ENCODE measurements around the gene CREB3.

The CREB3 gene

DNA sequence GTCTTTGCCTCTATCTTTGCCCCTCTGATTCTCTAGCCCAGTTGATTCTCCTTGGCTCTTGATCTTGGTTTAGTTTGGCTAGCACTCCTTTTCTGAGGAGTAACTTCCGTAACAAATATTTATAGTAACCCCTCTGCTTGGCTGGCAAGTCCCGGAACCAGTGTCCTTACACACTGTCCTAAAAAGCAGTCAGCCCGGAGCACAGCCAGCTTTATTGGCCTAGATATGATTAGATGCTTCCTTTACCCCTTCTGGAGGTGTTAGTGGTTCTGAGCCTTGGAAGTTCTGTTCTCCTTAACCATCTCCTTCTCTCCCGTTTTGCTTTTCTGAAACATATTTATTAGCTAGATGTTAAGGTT, 38.6 kb downstream of the CREB3 start:
- no peak for DNase-seq (ENCODE audit: low read depth)
- TF ChIP-seq, protein P1, sequence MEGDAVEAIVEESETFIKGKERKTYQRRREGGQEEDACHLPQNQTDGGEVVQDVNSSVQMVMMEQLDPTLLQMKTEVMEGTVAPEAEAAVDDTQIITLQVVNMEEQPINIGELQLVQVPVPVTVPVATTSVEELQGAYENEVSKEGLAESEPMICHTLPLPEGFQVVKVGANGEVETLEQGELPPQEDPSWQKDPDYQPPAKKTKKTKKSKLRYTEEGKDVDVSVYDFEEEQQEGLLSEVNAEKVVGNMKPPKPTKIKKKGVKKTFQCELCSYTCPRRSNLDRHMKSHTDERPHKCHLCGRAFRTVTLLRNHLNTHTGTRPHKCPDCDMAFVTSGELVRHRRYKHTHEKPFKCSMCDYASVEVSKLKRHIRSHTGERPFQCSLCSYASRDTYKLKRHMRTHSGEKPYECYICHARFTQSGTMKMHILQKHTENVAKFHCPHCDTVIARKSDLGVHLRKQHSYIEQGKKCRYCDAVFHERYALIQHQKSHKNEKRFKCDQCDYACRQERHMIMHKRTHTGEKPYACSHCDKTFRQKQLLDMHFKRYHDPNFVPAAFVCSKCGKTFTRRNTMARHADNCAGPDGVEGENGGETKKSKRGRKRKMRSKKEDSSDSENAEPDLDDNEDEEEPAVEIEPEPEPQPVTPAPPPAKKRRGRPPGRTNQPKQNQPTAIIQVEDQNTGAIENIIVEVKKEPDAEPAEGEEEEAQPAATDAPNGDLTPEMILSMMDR (IDR thresholded peaks at IDR 0.05; ENCODE audit: low read length, missing control alignments) = no peak
- H3K4me3 ChIP-seq (replicated peaks; ENCODE audit: low read depth, low read length) = no peak overlapping the region

DNA sequence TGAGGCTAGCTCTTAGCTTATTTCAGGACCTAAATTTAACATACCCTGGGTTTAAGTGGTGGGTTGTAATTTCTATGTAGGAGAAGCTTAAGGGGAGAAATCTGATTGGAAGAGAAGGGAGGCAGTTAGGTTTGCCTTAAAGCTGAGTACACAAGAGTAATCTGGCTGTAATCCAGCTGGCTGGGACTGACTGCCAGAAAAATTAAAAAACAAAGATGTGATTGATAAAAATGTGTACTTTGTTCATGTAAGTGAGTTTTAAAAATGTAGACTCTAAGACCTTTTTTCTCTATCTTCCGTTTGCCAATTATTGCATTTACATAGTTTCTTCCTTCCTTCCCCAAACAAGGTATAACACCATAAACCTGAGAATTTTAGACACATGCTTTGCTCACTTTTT, 39.1 kb downstream of the CREB3 start:
- TF ChIP-seq, protein P1 (IDR thresholded peaks at IDR 0.05; ENCODE audit: low read length, missing control alignments) = no peak
- peak; percentile 57 for DNase-seq (ENCODE audit: low read depth)
- H3K4me3 ChIP-seq (replicated peaks; ENCODE audit: low read depth, low read length) = no peak overlapping the region

DNA sequence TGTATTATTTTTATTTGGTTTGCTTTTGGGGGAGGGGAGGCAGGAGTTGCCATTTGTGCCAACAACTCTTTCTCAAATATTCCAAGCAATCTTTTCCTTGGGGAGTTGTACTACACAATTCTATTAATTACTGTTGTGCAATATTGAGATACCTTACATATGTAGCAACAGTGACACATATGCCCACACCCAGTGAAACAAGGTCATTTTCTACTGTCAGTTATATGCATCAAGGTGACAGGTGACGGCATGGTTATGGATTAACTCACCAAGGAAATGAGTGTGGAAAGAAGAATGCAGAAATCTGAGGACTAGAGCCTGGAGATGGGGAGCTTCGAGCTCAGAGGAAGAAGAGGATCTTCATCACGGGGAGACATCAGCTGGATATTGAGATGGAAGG, 39.5 kb downstream of the CREB3 start:
- no peak overlapping the region for H3K4me3 ChIP-seq (replicated peaks; ENCODE audit: low read depth, low read length)
- TF ChIP-seq, protein P1 (IDR thresholded peaks at IDR 0.05; ENCODE audit: low read length, missing control alignments) = no peak
- no peak for DNase-seq (ENCODE audit: low read depth)

DNA sequence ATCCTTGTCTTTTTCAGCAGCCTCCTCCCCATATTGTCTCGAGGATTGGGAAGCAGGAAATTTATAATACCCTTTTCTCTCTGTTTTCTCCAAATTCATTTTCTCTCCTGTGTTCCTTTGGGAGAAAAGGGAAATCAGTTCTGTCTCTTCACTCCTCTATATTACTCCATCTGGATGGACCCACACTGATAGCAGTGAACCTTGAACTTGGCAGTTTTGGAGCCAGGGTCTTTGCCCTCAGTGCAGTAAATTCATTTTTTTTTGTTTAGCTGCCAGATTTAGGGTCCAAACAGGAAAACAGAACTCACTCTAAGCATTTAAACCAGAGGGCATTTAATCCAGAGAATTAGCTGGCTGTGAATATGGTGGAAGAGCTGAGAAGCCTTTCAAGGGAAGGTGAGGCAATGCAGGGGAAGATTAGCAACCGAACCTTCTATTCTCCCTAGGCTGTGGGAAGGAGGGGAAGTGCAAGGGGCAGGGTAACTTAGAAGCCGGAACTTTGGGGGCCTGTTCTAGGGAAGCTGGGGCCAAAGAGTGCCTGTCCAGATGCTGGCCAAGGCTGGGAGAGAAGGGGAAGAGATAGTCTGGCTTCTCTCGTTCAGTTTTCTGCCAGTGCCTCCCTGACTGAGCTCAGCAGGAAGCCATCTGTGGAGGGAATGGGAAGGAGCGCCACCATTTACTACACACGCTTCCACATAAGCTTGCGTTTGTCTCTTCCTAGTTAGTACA, 42.6 kb downstream of the CREB3 start:
- no peak overlapping the region for H3K4me3 ChIP-seq (replicated peaks; ENCODE audit: low read depth, low read length)
- DNase-seq (ENCODE audit: low read depth) = peak; percentile 13
- TF ChIP-seq, protein P1 (IDR thresholded peaks at IDR 0.05; ENCODE audit: low read length, missing control alignments) = no peak

DNA sequence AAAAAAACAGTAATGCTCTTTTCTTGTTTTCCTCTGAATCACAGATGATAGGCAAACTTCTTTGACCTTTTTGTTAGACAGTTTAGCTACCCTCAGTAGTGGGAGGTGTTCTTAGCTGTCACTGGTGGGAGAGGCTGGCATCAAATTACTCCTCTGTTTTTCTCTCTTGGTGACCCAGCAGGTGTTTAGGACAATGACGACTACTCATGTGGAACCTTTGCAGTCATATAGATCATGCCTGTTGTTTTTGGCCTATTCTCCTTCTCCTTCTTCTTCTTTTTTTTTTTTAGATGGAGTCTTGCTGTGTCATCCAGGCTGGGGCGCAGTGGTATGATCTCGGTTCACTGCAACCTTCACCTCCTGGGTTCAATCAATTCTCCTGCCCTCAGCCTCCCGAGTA, 43.6 kb downstream of the CREB3 start:
- TF ChIP-seq, protein P1 (IDR thresholded peaks at IDR 0.05; ENCODE audit: low read length, missing control alignments) = no peak
- no peak overlapping the region for H3K4me3 ChIP-seq (replicated peaks; ENCODE audit: low read depth, low read length)

DNA sequence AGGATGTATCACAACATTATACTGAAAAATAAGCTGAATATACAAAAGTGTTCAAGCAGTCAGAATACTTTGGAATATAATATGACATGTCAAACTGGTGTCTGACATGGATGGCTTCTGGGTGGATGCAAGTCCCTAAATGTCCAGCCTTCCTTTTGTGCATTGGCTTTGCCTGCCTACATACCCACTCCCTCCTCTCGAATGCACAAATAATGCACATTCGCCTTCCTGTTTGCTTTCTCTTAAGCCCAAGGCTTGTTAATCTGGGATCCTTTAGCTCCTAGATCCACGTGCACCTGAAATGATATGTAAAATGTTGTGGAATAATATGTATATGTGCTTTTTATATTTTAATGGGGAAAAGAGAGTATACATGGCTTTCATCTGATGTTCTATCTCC, 46.0 kb downstream of the CREB3 start:
- no peak overlapping the region for H3K4me3 ChIP-seq (replicated peaks; ENCODE audit: low read depth, low read length)
- TF ChIP-seq, protein P1 (IDR thresholded peaks at IDR 0.05; ENCODE audit: low read length, missing control alignments) = no peak
- DNase-seq (ENCODE audit: low read depth) = no peak

More for the DNA sequence above, 43.6 kb downstream of the CREB3 start:
- DNase-seq (ENCODE audit: low read depth) = no peak

DNA sequence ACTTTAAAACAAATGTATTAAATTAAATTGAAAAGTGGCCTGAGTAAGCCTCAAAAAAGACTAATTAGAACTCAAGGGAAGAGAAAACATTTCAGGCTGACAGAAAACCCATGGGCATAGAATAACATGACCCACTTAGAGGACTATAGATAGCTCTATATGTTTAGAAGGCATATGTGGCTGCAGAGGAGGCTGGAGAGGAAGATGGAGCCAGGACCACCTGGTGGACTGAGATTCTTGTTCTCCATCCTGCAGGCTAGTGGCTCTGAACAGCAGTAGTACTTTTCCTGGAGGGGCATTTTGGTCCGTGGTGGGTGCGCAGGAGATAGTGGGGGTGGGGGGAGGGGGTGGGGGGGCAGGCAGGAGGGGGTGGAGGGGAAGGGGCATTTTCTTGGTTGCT, 48.6 kb downstream of the CREB3 start:
- TF ChIP-seq, protein P1 (IDR thresholded peaks at IDR 0.05; ENCODE audit: low read length, missing control alignments) = no peak
- no peak overlapping the region for H3K4me3 ChIP-seq (replicated peaks; ENCODE audit: low read depth, low read length)
- DNase-seq (ENCODE audit: low read depth) = no peak

Measured in fibroblast of pulmonary artery (primary cell).